HL-60 (cell line): ENCODE results near the gene SMAD1.

Source experiments
- GABPA ChIP-seq: IDR thresholded peaks from 2 replicates; pipeline ENCODE4 v1.6.1; 2012; ENCODE audit warnings: low read depth
- POLR2AphosphoS5 ChIP-seq: IDR thresholded peaks from 2 replicates; pipeline ENCODE4 v1.6.1; 2012; ENCODE audit warnings: low read depth
- SPI1 ChIP-seq: IDR thresholded peaks from 2 replicates; pipeline ENCODE4 v1.6.1; 2012; ENCODE audit warnings: low read depth, mild to moderate bottlenecking, borderline replicate concordance
- TF ChIP-seq, protein P1 (sequence below): IDR thresholded peaks from one replicate; pipeline ENCODE4 v1.5.1; 2011; ENCODE audit warnings: low read length, control low read depth, inconsistent platforms; ENCODE audit not compliant: insufficient read depth
- TF ChIP-seq, protein P2 (sequence below): IDR thresholded peaks from 2 replicates; pipeline ENCODE4 v1.6.1; 2012; ENCODE audit warnings: low read depth; ENCODE audit not compliant: insufficient replicate concordance

DNA sequence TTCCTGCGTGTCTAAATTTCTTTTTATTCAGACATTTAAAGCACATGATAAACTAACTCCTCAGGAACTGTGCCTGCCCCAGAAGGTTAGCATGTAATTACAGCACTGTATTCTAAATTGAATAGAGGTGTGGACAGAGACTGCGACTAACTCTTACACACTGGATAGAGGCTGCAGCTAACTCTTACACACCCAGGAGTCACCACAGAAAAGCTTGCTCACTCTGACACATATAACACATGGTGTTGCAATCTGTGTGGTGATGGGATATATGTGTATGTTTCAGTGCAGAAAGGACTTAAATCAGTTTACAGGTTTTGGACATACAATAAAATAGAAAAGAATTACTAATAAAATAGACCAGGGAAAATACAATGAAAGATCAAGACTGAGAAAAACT lies 41.5 kb downstream of the SMAD1 start:
- TF ChIP-seq, protein P1, sequence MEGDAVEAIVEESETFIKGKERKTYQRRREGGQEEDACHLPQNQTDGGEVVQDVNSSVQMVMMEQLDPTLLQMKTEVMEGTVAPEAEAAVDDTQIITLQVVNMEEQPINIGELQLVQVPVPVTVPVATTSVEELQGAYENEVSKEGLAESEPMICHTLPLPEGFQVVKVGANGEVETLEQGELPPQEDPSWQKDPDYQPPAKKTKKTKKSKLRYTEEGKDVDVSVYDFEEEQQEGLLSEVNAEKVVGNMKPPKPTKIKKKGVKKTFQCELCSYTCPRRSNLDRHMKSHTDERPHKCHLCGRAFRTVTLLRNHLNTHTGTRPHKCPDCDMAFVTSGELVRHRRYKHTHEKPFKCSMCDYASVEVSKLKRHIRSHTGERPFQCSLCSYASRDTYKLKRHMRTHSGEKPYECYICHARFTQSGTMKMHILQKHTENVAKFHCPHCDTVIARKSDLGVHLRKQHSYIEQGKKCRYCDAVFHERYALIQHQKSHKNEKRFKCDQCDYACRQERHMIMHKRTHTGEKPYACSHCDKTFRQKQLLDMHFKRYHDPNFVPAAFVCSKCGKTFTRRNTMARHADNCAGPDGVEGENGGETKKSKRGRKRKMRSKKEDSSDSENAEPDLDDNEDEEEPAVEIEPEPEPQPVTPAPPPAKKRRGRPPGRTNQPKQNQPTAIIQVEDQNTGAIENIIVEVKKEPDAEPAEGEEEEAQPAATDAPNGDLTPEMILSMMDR = no peak
- TF ChIP-seq POLR2AphosphoS5 (no peak), GABPA (no peak), SPI1 (no peak)
- TF ChIP-seq, protein P2, sequence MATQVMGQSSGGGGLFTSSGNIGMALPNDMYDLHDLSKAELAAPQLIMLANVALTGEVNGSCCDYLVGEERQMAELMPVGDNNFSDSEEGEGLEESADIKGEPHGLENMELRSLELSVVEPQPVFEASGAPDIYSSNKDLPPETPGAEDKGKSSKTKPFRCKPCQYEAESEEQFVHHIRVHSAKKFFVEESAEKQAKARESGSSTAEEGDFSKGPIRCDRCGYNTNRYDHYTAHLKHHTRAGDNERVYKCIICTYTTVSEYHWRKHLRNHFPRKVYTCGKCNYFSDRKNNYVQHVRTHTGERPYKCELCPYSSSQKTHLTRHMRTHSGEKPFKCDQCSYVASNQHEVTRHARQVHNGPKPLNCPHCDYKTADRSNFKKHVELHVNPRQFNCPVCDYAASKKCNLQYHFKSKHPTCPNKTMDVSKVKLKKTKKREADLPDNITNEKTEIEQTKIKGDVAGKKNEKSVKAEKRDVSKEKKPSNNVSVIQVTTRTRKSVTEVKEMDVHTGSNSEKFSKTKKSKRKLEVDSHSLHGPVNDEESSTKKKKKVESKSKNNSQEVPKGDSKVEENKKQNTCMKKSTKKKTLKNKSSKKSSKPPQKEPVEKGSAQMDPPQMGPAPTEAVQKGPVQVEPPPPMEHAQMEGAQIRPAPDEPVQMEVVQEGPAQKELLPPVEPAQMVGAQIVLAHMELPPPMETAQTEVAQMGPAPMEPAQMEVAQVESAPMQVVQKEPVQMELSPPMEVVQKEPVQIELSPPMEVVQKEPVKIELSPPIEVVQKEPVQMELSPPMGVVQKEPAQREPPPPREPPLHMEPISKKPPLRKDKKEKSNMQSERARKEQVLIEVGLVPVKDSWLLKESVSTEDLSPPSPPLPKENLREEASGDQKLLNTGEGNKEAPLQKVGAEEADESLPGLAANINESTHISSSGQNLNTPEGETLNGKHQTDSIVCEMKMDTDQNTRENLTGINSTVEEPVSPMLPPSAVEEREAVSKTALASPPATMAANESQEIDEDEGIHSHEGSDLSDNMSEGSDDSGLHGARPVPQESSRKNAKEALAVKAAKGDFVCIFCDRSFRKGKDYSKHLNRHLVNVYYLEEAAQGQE = no peak
